Nephron (organoid): ENCODE results near the gene PLCB4.

Experiments used
- H3K27ac Mint-ChIP-seq, 3 experiments: 2 replicates each; pipeline ENCODE4 v1.8.0; 2020; ENCODE audit warnings: mixed read lengths in 3 of 3, mild to moderate bottlenecking in 2 of 3, moderate library complexity in 1 of 3
- H3K27me3 Mint-ChIP-seq: 2 replicates; pipeline ENCODE4 v1.8.0; 2021; ENCODE audit warnings: low read depth, mild to moderate bottlenecking, moderate library complexity, mixed read lengths
- H3K36me3 Mint-ChIP-seq: 2 replicates; pipeline ENCODE4 v1.8.0; 2020; ENCODE audit warnings: low read depth, mixed read lengths
- H3K4me1 Mint-ChIP-seq: 2 replicates; pipeline ENCODE4 v1.8.0; 2020; ENCODE audit warnings: mixed read lengths
- H3K4me3 Mint-ChIP-seq, 3 experiments: 2 replicates each; pipeline ENCODE4 v1.8.0; 2020; ENCODE audit warnings: mild to moderate bottlenecking in 3 of 3, mixed read lengths in 3 of 3, moderate library complexity in 2 of 3
- H3K9me3 Mint-ChIP-seq: 2 replicates; pipeline ENCODE4 v1.8.0; 2020; ENCODE audit warnings: mixed read lengths
- TF ChIP-seq, protein P1 (sequence below), 3 experiments: fragments of 200-600 bp; sonication (generic); IDR thresholded peaks; one replicate each; pipeline ENCODE4 v1.5.0; 2021; ENCODE audit warnings: antibody characterized with exemption in 3 of 3; ENCODE audit not compliant: unreplicated experiment in 3 of 3

Gene PLCB4

GRCh38 chr20:9395971-9396370 lies 327.1 kb downstream of the PLCB4 start:
- TF ChIP-seq, protein P1, sequence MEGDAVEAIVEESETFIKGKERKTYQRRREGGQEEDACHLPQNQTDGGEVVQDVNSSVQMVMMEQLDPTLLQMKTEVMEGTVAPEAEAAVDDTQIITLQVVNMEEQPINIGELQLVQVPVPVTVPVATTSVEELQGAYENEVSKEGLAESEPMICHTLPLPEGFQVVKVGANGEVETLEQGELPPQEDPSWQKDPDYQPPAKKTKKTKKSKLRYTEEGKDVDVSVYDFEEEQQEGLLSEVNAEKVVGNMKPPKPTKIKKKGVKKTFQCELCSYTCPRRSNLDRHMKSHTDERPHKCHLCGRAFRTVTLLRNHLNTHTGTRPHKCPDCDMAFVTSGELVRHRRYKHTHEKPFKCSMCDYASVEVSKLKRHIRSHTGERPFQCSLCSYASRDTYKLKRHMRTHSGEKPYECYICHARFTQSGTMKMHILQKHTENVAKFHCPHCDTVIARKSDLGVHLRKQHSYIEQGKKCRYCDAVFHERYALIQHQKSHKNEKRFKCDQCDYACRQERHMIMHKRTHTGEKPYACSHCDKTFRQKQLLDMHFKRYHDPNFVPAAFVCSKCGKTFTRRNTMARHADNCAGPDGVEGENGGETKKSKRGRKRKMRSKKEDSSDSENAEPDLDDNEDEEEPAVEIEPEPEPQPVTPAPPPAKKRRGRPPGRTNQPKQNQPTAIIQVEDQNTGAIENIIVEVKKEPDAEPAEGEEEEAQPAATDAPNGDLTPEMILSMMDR (IDR thresholded peaks at IDR 0.05; ENCODE audit: unreplicated experiment in 3 of 3) = no peak
- no peaks in the 10 kb centered on the region for H3K27me3 Mint-ChIP-seq
- peaks cover 5% of the 10 kb centered on the region for H3K4me1 Mint-ChIP-seq
- no peak overlapping the region for H3K4me3 Mint-ChIP-seq
- peaks cover 17% of the 10 kb centered on the region for H3K36me3 Mint-ChIP-seq
- H3K27ac Mint-ChIP-seq = no peak overlapping the region
- no peaks in the 10 kb centered on the region for H3K9me3 Mint-ChIP-seq

GRCh38 chr20:9397928-9398327 lies 329.0 kb downstream of the PLCB4 start:
- TF ChIP-seq, protein P1 (IDR thresholded peaks at IDR 0.05; ENCODE audit: unreplicated experiment in 3 of 3) = no peak
- Mint-ChIP-seq H3K4me3 (no peak overlapping the region), H3K36me3 (peaks cover 19% of the 10 kb centered on the region), H3K27ac (no peak overlapping the region), H3K27me3 (no peaks in the 10 kb centered on the region), H3K9me3 (no peaks in the 10 kb centered on the region), H3K4me1 (no peaks in the 10 kb centered on the region)

DNA sequence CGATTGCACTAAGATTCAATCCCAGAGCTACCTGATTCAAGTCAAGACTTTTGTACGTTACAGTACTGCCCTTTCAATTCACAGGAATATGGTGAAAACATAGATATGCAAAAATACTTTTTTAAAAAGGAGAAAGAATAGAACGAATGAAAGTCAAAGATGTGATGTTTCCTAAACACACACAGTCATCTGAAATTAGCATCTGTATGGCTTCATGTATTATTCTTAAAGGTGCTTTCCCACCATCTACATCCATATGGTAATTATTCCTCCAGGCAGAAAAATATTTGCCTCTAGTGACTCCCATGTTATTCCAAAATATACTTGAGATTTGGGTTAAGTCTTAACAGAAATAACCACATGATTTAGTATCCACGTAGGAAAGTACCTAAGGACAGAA lies 330.0 kb downstream of the PLCB4 start:
- TF ChIP-seq, protein P1 (IDR thresholded peaks at IDR 0.05; ENCODE audit: unreplicated experiment in 3 of 3) = no peak
- H3K4me3 Mint-ChIP-seq = no peak overlapping the region

DNA sequence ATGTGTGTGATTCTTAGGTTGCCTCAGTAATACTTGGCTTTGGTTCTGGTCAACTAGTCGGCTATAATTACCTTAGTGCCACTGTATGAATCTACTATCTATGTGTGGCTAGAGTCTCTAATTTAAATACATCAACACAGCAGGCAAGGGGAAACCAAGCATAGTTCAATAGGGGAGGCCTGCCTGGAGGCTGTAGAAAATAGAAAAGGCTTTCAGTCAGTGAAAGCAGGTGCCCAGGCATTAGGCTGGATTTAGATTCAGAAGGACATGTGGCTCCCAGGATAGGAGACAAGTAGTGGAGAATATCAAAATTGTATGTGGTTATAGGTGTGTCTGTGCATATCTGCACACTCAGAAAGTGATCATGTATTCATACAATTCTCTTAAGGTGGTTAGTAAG lies 330.4 kb downstream of the PLCB4 start:
- H3K4me3 Mint-ChIP-seq = no peak overlapping the region
- no peaks in the 10 kb centered on the region for H3K4me1 Mint-ChIP-seq
- peaks cover 19% of the 10 kb centered on the region for H3K36me3 Mint-ChIP-seq
- TF ChIP-seq, protein P1 (IDR thresholded peaks at IDR 0.05; ENCODE audit: unreplicated experiment in 3 of 3) = no peak
- H3K9me3 Mint-ChIP-seq = no peaks in the 10 kb centered on the region
- H3K27me3 Mint-ChIP-seq = no peaks in the 10 kb centered on the region
- no peak overlapping the region for H3K27ac Mint-ChIP-seq

More for the DNA sequence above, 330.0 kb downstream of the PLCB4 start:
- peaks cover 19% of the 10 kb centered on the region for H3K36me3 Mint-ChIP-seq
- no peaks in the 10 kb centered on the region for H3K4me1 Mint-ChIP-seq
- H3K27me3 Mint-ChIP-seq = no peaks in the 10 kb centered on the region
- H3K27ac Mint-ChIP-seq = no peak overlapping the region
- no peaks in the 10 kb centered on the region for H3K9me3 Mint-ChIP-seq

- Mint-ChIP-seq H3K36me3 (peaks cover 14% of the 10 kb centered on the region), H3K4me1 (no peaks in the 10 kb centered on the region), H3K27ac (no peak overlapping the region), H3K9me3 (no peaks in the 10 kb centered on the region), H3K27me3 (no peaks in the 10 kb centered on the region), H3K4me3 (no peak overlapping the region)
- TF ChIP-seq, protein P1 (IDR thresholded peaks at IDR 0.05; ENCODE audit: unreplicated experiment in 3 of 3) = no peak
Observed at GRCh38 chr20:9400171-9401025, 331.5 kb downstream of the PLCB4 start.

GRCh38 chr20:9401371-9401770 lies 332.5 kb downstream of the PLCB4 start:
- TF ChIP-seq, protein P1 (IDR thresholded peaks at IDR 0.05; ENCODE audit: unreplicated experiment in 3 of 3) = no peak
- Mint-ChIP-seq H3K4me1 (no peaks in the 10 kb centered on the region), H3K9me3 (no peaks in the 10 kb centered on the region), H3K27ac (no peak overlapping the region), H3K27me3 (no peaks in the 10 kb centered on the region), H3K36me3 (peaks cover 13% of the 10 kb centered on the region), H3K4me3 (no peak overlapping the region)
